Measurements from ENCODE around the gene FOXP1. TPM values are rescaled to one million over a fixed set of nuclear protein-coding genes. Genes with fewer than 3 reads are reported as not detected.

FOXP1 gene
- total RNA-seq, 4 donors from 2014 or later = 103 to 173 (median 140) TPM

DNA sequence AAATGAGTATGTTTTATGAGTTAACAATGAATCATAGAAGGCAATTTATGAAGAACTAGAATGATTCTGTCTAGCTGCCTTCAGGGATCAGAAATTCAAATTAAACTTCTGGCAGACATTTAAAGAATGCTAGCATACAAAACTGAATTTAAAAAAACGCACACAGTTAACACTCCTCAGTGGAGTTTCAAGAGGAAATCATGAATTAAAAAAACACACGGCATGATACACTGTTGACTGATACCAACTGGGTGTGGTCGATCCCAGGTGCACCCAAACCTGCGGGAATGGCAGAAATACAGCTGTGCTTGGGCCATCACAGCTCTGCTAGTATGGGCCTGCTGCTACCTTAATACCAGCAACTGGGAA, 526.0 kb downstream of the FOXP1 start:
- Histone ChIP-seq H3K9me3 (no peaks in the 10 kb centered on the region), H3K4me3 (peak overlapping the region in 1 of 4 donors; percentile 1), H3K27ac (peak overlapping the region in 3 of 4 donors; percentile 30 to 55 (median 41)), H3K4me1 (peaks cover 0 to 55% (median 20%) of the 10 kb centered on the region in 4 donors), H3K36me3 (no peaks in the 10 kb centered on the region), H3K27me3 (no peaks in the 10 kb centered on the region)
- TF ChIP-seq, protein P1, sequence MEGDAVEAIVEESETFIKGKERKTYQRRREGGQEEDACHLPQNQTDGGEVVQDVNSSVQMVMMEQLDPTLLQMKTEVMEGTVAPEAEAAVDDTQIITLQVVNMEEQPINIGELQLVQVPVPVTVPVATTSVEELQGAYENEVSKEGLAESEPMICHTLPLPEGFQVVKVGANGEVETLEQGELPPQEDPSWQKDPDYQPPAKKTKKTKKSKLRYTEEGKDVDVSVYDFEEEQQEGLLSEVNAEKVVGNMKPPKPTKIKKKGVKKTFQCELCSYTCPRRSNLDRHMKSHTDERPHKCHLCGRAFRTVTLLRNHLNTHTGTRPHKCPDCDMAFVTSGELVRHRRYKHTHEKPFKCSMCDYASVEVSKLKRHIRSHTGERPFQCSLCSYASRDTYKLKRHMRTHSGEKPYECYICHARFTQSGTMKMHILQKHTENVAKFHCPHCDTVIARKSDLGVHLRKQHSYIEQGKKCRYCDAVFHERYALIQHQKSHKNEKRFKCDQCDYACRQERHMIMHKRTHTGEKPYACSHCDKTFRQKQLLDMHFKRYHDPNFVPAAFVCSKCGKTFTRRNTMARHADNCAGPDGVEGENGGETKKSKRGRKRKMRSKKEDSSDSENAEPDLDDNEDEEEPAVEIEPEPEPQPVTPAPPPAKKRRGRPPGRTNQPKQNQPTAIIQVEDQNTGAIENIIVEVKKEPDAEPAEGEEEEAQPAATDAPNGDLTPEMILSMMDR (IDR thresholded peaks at IDR 0.05) = no peak
- TF ChIP-seq POLR2A (IDR thresholded peaks at IDR 0.05) = no peak
- DNase-seq = no peak

DNA sequence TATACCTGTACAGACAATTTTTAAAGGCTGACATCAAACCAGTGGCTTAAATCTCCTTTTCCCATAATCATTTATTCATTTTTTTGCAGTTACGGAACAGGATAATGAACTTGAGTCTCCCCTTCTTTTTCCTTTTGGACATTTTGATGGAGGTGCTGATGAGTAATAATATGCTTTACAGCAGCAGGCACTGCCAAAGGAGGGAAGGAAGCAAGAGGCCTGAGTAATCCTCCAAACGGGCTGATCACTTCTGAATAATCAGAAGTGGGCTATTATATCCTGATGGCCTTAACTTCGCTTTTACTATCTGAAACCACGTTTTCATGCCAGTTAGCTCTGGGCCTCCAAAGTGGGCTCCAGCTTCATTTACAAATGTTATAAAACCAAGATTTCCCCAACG, 527.2 kb downstream of the FOXP1 start:
- Histone ChIP-seq H3K4me1 (peaks cover 0 to 53% (median 14%) of the 10 kb centered on the region in 4 donors), H3K27ac (peak overlapping the region in 3 of 4 donors; percentile 25 to 55 (median 30)), H3K36me3 (peaks cover 0 to 8% (median 0%) of the 10 kb centered on the region in 3 donors), H3K27me3 (no peaks in the 10 kb centered on the region), H3K4me3 (no peak overlapping the region), H3K9me3 (no peaks in the 10 kb centered on the region)
- DNase-seq = no peak
- TF ChIP-seq, protein P1 (IDR thresholded peaks at IDR 0.05) = no peak
- TF ChIP-seq POLR2A (IDR thresholded peaks at IDR 0.05) = no peak

DNA sequence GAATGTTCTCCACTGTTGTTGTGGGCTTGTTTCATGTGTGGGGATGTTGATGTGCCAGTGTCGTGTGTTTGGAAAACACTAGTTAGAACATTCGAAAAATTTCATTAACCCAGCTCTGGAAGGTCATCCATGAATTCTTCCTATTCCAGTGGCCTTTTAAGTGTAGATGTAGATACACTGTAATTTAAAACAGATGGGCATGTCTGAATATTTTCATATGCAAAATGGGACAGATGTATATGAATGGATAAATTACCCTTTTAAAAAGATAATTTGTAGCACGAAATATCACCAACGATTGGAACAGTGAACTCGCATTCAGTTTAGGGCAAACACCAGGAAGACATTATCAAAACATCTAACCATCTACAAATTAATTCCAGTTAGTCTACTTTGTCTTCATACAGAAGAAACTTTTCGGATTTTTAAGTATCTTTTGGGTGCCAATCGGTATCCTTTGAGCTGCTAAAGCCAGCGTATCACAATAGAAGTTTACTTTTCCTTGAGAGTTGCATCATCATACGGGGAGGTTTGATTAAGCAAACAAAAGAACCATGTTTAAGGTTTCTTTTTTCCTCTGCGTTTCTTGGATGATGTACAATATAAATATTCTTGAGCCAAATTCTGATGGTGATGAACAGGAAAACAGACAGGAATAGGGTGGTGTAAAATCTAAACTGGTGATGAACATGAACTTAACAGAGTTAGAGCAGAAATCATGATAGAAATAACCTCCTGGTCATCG, 528.1 kb downstream of the FOXP1 start:
- H3K4me3 ChIP-seq = no peak overlapping the region
- H3K27me3 ChIP-seq = no peaks in the 10 kb centered on the region
- H3K36me3 ChIP-seq = peaks cover 0 to 14% (median 0%) of the 10 kb centered on the region in 3 donors
- H3K4me1 ChIP-seq = peaks cover 0 to 62% (median 19%) of the 10 kb centered on the region in 4 donors
- no peaks in the 10 kb centered on the region for H3K9me3 ChIP-seq
- TF ChIP-seq POLR2A (IDR thresholded peaks at IDR 0.05) = no peak
- TF ChIP-seq, protein P1 (IDR thresholded peaks at IDR 0.05) = no peak
- no peak for DNase-seq
- peak overlapping the region in 3 of 4 donors; percentile 0 to 55 (median 8) for H3K27ac ChIP-seq

DNA sequence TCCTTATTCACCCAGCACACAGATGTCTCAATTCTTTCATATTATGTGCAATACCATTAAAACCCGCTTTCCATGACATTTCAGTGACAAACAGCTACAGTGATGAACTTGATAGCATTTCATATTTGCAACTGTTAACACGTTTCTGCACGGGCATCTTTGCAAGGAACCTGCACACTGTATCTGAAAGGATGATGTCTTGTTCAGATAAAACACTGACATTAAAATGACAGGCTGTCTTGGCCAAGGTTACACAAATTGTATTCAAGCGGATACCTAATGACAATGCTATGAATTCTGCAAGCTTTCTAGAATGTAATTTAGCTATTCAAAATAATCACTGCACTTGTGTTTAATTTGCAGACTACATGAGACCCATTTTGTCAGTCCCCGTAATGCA, 529.2 kb downstream of the FOXP1 start:
- no peak for DNase-seq
- Histone ChIP-seq H3K27ac (no peak overlapping the region), H3K4me1 (peaks cover 0 to 67% (median 22%) of the 10 kb centered on the region in 4 donors), H3K4me3 (no peak overlapping the region), H3K36me3 (peaks cover 0 to 15% (median 0%) of the 10 kb centered on the region in 3 donors), H3K9me3 (no peaks in the 10 kb centered on the region), H3K27me3 (no peaks in the 10 kb centered on the region)
- no peak for TF ChIP-seq POLR2A (IDR thresholded peaks at IDR 0.05)
- TF ChIP-seq, protein P1 (IDR thresholded peaks at IDR 0.05) = no peak

DNA sequence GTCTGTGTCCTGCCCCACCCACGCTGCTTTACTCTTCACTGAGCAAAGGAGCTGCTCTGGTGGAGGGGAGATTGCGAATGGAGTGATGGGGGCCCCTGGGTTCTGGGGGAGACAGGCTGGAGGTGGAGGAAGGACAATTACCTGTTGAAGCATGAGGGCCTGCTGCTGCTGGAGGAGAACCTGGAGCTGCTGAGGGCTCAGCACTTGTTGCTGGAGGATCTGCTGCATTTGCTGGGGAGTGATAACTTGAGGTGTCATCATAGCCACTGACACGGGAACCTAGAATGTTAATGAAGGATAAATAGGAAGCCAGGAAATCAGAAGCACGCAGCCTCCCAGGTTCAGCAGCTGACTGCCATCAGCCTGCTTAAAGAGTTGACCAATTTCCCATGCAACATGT, 530.0 kb downstream of the FOXP1 start:
- no peak for TF ChIP-seq POLR2A (IDR thresholded peaks at IDR 0.05)
- TF ChIP-seq, protein P1 (IDR thresholded peaks at IDR 0.05) = no peak
- Histone ChIP-seq H3K9me3 (no peaks in the 10 kb centered on the region), H3K27me3 (no peaks in the 10 kb centered on the region), H3K4me3 (no peak overlapping the region), H3K36me3 (peaks cover 0 to 15% (median 0%) of the 10 kb centered on the region in 3 donors), H3K4me1 (peaks cover 0 to 67% (median 22%) of the 10 kb centered on the region in 4 donors), H3K27ac (no peak overlapping the region)
- DNase-seq = no peak
